Cardiac muscle cell (in vitro differentiated cells and primary cell): Measurements from ENCODE around the gene ENDOV. TPM values are rescaled to one million over a fixed set of nuclear protein-coding genes. Genes with fewer than 3 reads are reported as not detected.

Experiments used
- DNase-seq, 2 donors: peaks; one replicate each; pipeline versions ENCODE4 v3.0.0 to v3.0.0-alpha.2; 2010 to 2017; ENCODE audit warnings: low read depth in 1 of 2, low spot score in 1 of 2
- H3K27ac ChIP-seq: fragments of 200-600 bp; sonication (generic); 2 replicates; pipeline ENCODE4 v1.5.1; 2016
- H3K27me3 ChIP-seq: fragments of 200-600 bp; sonication (generic); 2 replicates; pipeline ENCODE4 v1.6.0; 2016; ENCODE audit warnings: control low read depth
- H3K36me3 ChIP-seq: fragments of 200-600 bp; sonication (generic); 2 replicates; pipeline ENCODE4 v1.5.1; 2016; ENCODE audit warnings: control low read depth
- H3K4me1 ChIP-seq: fragments of 200-600 bp; sonication (generic); 2 replicates; pipeline ENCODE4 v1.8.1; 2017; ENCODE audit warnings: low read depth, mild to moderate bottlenecking, mixed run types
- H3K4me3 ChIP-seq: fragments of 200-600 bp; sonication (generic); 2 replicates; pipeline ENCODE4 v1.5.1; 2016; ENCODE audit warnings: mild to moderate bottlenecking
- H3K9me3 ChIP-seq: fragments of 200-600 bp; sonication (generic); 2 replicates; pipeline ENCODE4 v1.5.1; 2017; ENCODE audit warnings: low read depth, mild to moderate bottlenecking, control low read depth
- CTCF ChIP-seq: IDR thresholded peaks from 2 replicates; pipeline ENCODE4 v1.5.1; 2012; ENCODE audit warnings: low read depth, mild to moderate bottlenecking, low read length
- polyA plus RNA-seq: library from polyadenylated mRNA; unstranded; fragments of >200 nt; fragmentation: Nextera tagmentation; extraction: Ambion mirVana; gene quantifications from 2 replicates; pipeline ENCODE4 v1.2.1, GENCODE V29; 2016
- total RNA-seq: library from RNA; depleted of rRNA; stranded (reverse); fragments of >200 nt; gene quantifications from 2 replicates; pipeline ENCODE4 v1.2.3, GENCODE V29; 2016

The ENDOV gene
- total and polyA plus RNA-seq, 2 experiments from 2014 or later = 35.4 to 38.0 TPM

DNA sequence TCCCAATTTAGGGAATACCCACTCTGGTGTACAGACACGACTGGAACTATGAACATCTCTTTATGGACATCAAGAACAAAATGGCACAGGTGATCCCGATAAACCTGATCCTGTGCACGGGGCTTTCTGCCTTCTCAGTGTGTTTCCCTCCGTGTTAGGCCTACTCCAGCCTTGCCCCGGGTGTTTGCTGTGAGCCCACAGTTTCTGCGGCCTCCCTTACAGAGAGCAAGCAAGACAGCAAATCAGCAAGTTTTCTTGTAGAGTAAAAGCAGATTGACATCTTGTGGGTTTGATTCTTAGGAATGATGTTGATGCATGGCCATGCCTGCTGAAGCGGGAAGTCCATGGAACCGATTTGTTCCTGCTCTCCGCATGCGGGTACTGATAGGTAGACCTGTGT, 26.4 kb upstream of the ENDOV start:
- H3K4me3 ChIP-seq = no peak overlapping the region
- H3K9me3 ChIP-seq = no peaks in the 10 kb centered on the region
- H3K27ac ChIP-seq = no peak overlapping the region
- TF ChIP-seq CTCF = no peak
- H3K27me3 ChIP-seq = no peaks in the 10 kb centered on the region
- no peak for DNase-seq
- no peaks in the 10 kb centered on the region for H3K4me1 ChIP-seq
- peaks cover 6% of the 10 kb centered on the region for H3K36me3 ChIP-seq

DNA sequence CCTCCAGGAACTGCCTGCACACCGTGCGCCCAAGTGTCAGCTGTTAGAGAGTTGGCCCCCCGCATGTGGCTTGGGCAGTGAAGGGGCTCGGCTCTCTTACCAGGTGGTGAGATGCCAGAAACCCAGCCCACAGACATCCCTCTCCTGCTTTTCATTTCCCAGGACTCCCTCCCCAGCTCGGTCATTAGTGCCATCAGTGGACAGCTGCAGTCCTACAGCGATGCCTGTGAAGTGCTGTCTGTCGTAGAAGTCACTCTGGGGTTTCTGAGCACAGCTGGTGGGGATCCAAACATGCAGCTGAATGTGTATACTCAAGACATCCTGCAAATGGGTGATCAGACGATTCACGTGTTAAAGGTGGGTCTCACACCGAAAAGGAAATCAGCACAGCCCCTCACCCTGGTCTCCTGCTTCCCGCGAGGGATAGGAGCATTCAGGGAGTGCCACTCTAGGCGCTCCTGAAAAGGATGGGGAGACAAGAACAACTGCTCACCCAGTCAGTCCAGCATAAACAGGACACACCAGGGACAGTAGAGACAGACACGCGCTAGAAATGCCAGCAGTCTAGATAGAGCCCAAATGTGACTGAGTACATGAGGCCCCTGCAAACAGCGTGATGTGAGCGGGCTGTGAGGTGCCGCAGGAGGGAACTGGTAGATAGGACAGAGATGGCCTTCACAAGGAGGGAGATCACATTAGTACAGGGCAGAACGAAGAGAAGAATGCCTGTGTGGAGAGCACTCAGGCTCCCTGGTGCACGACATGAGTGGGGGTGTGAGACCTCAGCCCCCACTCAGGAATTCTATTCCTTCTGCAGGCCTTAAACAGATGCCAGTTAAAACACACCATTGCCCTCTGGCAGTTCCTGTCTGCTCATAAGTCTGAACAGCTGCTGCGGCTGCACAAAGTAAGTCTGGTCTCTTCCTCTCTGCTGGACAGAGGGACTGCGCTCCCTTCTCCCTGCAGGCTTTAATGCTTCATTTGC, 25.7 kb upstream of the ENDOV start:
- no peak for DNase-seq
- H3K36me3 ChIP-seq = peaks cover 4% of the 10 kb centered on the region
- no peak overlapping the region for H3K27ac ChIP-seq
- H3K9me3 ChIP-seq = no peaks in the 10 kb centered on the region
- no peaks in the 10 kb centered on the region for H3K4me1 ChIP-seq
- no peak overlapping the region for H3K4me3 ChIP-seq
- H3K27me3 ChIP-seq = no peaks in the 10 kb centered on the region
- no peak for TF ChIP-seq CTCF

DNA sequence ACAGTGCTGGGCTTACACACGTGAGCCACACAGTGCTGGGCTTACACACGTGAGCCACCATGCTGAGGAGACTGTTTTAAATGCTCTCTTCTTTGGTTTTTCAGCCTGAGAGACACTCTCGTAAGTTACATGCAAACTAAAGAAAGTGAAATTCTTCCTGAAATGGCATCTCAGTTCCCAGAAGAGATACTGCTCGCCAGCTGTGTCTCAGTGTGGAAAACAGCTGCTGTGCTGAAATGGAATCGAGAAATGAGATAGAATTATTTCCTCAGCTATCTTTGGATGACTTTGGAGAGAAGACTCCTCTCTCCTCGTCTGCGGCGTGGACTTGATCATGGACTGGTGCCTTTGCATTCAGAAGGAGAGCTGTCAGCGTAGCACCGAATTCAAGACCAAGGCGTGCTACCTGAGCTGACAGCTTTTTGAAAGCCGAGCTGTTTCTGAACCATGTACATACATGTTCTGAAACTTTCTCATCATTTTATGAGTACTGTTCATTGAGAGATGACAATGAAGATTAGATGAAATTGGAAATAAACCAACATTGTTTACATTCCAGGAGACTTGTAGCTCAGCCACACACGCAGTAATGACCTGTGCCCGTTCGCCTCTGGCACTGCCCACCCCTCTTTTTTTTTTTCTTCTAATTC, 21.6 kb upstream of the ENDOV start:
- H3K27ac ChIP-seq = no peak overlapping the region
- no peak overlapping the region for H3K4me3 ChIP-seq
- no peaks in the 10 kb centered on the region for H3K27me3 ChIP-seq
- DNase-seq = no peak
- TF ChIP-seq CTCF = no peak
- peaks cover 12% of the 10 kb centered on the region for H3K4me1 ChIP-seq
- no peaks in the 10 kb centered on the region for H3K9me3 ChIP-seq
- H3K36me3 ChIP-seq = peaks cover 4% of the 10 kb centered on the region

GRCh38 chr17:80393961-80394360, 21.0 kb upstream of the ENDOV start:
- Histone ChIP-seq H3K27ac (no peak overlapping the region), H3K4me3 (no peak overlapping the region), H3K27me3 (no peaks in the 10 kb centered on the region), H3K36me3 (peaks cover 4% of the 10 kb centered on the region), H3K9me3 (no peaks in the 10 kb centered on the region), H3K4me1 (peaks cover 12% of the 10 kb centered on the region)
- DNase-seq = no peak
- no peak for TF ChIP-seq CTCF

DNA sequence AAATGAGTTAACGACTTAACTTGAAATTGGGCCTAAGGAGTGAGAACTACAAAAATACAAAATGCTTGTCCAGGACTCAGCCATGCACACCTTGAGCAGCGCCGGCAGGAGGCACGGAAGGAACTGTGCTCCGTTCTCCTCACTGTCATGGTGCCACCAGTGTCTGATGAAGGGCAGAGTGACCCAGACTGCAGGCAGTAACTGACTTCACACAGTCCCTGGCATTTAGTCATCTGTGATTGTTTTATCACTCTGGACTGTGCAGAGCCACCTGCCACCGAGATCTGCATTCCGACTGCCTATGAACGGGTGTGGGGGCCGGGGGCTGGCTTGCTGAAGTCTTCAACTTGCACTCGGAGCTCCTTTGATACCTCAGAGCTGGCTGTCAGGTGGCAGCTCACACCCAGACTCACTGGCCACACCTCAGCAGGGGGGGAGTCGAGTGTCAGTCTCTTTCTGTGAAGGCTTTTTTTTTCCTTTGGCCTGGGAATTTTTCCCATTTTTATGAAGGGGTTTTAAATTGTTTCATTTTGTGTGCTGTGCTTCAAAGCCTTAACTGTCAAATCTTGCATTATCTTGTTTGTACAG, 20.2 kb upstream of the ENDOV start:
- Histone ChIP-seq H3K4me3 (no peak overlapping the region), H3K27ac (no peak overlapping the region), H3K36me3 (peaks cover 3% of the 10 kb centered on the region), H3K9me3 (no peaks in the 10 kb centered on the region), H3K27me3 (no peaks in the 10 kb centered on the region), H3K4me1 (peaks cover 12% of the 10 kb centered on the region)
- TF ChIP-seq CTCF = no peak
- DNase-seq = peak in 1 of 2 donors; percentile 36
